ENCODE measurements around the gene CNTNAP2.

CNTNAP2 gene

DNA sequence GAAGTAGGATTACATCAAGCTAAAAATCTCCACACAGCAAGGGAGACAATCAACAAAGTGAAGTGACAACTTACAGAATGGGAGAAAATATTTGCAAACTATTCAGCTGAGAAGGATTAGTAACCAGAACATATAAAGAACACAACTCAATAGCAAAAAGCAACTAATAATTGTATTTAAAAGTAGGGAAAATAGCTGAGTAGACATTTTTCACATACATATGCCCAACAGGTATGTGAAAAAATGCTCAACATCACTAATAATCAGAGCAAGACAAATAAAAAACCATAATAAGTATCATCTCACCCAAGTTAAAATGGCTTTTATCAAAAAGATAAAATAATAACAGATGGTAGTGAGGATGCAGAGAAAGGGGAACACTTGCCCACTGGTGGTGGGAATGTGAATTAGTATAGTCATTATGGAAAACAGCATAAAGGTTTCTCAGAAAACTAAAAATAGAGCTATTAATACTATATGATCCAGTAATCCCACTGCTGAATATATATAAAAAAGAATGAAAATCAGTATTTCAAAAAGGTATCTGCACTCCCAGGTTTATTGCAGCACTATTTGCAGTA lies 1689.5 kb downstream of the CNTNAP2 start:
- Histone ChIP-seq H3K36me3 (ENCODE audit: insufficient read depth) (no peaks in the 10 kb centered on the region), H3K9ac (no peak overlapping the region), H3K27me3 (ENCODE audit: insufficient read depth, low read depth) (no peaks in the 10 kb centered on the region), H3K79me2 (ENCODE audit: insufficient read depth, low read depth) (no peaks in the 10 kb centered on the region), H3K27ac (no peak overlapping the region), H3K4me1 (ENCODE audit: low read depth, poor library complexity, severe bottlenecking) (no peaks in the 10 kb centered on the region), H3K4me3 (IDR thresholded peaks at IDR 0.05; ENCODE audit: insufficient read depth, low read depth, low read length) (no peak overlapping the region), H4K20me1 (ENCODE audit: insufficient read depth) (no peaks in the 10 kb centered on the region), H2AFZ (ENCODE audit: low read depth) (no peak overlapping the region), H3K4me2 (no peak overlapping the region)
- no peak for TF ChIP-seq CTCF (conservative IDR thresholded peaks at IDR 0.05; ENCODE audit: low read depth, low read length)

- no peak overlapping the region for H3K4me2 ChIP-seq
- H3K79me2 ChIP-seq (ENCODE audit: insufficient read depth, low read depth), result no peaks in the 10 kb centered on the region
- TF ChIP-seq CTCF (conservative IDR thresholded peaks at IDR 0.05; ENCODE audit: low read depth, low read length), result no peak
- no peak overlapping the region for H3K27ac ChIP-seq
- no peak overlapping the region for H2AFZ ChIP-seq (ENCODE audit: low read depth)
- no peak overlapping the region for H3K4me3 ChIP-seq (IDR thresholded peaks at IDR 0.05; ENCODE audit: insufficient read depth, low read depth, low read length)
- no peaks in the 10 kb centered on the region for H3K27me3 ChIP-seq (ENCODE audit: insufficient read depth, low read depth)
- H3K4me1 ChIP-seq (ENCODE audit: low read depth, poor library complexity, severe bottlenecking), result no peaks in the 10 kb centered on the region
- H3K9ac ChIP-seq, result no peak overlapping the region
- H4K20me1 ChIP-seq (ENCODE audit: insufficient read depth), result no peaks in the 10 kb centered on the region
- H3K36me3 ChIP-seq (ENCODE audit: insufficient read depth), result no peaks in the 10 kb centered on the region
Measured at GRCh38 chr7:147809786-147810185, 1693.2 kb downstream of the CNTNAP2 start.

DNA sequence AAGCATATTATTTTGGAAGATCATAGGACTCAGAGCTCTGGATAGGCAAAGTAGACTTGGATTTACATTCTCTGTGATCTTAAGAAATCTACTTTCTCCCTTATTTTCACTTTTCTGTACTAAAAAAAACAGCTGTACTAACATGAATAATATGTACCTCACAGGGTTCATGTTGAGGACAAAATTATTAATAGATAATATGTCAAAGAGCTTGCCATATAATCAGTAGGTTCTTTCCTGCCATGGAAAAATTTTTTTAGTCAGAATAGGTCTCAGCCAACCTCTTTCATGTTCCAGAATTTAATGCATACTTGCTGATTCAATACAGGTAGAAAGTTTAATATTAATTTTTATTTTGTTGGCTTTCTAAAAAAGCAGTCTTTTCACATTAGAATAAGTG lies 1693.7 kb downstream of the CNTNAP2 start:
- TF ChIP-seq CTCF (conservative IDR thresholded peaks at IDR 0.05; ENCODE audit: low read depth, low read length), result no peak
- Histone ChIP-seq H3K4me3 (IDR thresholded peaks at IDR 0.05; ENCODE audit: insufficient read depth, low read depth, low read length) (no peak overlapping the region), H4K20me1 (ENCODE audit: insufficient read depth) (no peaks in the 10 kb centered on the region), H3K9ac (no peak overlapping the region), H2AFZ (ENCODE audit: low read depth) (no peak overlapping the region), H3K4me2 (no peak overlapping the region), H3K27me3 (ENCODE audit: insufficient read depth, low read depth) (no peaks in the 10 kb centered on the region), H3K27ac (no peak overlapping the region), H3K4me1 (ENCODE audit: low read depth, poor library complexity, severe bottlenecking) (no peaks in the 10 kb centered on the region), H3K36me3 (ENCODE audit: insufficient read depth) (no peaks in the 10 kb centered on the region), H3K79me2 (ENCODE audit: insufficient read depth, low read depth) (no peaks in the 10 kb centered on the region)

DNA sequence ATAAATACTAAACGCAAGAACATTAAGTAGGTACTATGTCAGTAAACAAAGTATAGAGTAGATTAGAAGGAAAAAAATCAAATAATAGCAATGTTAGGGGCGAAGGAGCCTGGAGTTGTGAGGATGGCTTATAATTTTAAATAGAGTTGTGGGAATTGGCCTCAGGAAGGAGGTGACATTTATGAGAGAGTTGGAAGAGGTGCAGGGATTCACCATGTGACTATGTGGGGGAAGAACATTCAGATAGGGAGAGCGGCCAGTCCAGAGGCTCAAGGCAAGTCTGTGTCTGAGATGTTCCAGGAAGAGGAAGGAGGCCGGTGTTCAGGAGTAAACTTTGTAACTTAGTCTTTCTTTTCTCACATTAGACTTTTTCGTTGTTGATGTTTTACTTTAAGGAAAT lies 1695.3 kb downstream of the CNTNAP2 start:
- TF ChIP-seq CTCF (conservative IDR thresholded peaks at IDR 0.05; ENCODE audit: low read depth, low read length), result no peak
- H3K4me2 ChIP-seq, result no peak overlapping the region
- H3K4me1 ChIP-seq (ENCODE audit: low read depth, poor library complexity, severe bottlenecking), result no peaks in the 10 kb centered on the region

More for the DNA sequence above, 1695.3 kb downstream of the CNTNAP2 start:
- H3K27ac ChIP-seq, result no peak overlapping the region
- no peak overlapping the region for H2AFZ ChIP-seq (ENCODE audit: low read depth)
- no peaks in the 10 kb centered on the region for H3K27me3 ChIP-seq (ENCODE audit: insufficient read depth, low read depth)
- no peaks in the 10 kb centered on the region for H3K36me3 ChIP-seq (ENCODE audit: insufficient read depth)
- H4K20me1 ChIP-seq (ENCODE audit: insufficient read depth), result no peaks in the 10 kb centered on the region
- H3K79me2 ChIP-seq (ENCODE audit: insufficient read depth, low read depth), result no peaks in the 10 kb centered on the region
- H3K4me3 ChIP-seq (IDR thresholded peaks at IDR 0.05; ENCODE audit: insufficient read depth, low read depth, low read length), result no peak overlapping the region
- H3K9ac ChIP-seq, result no peak overlapping the region

All from KMS-11 (cell line).